Adipose tissue (tissue), 3 donors: ENCODE data around the gene MYOM3. TPM values are rescaled to one million over a fixed set of nuclear protein-coding genes. Genes with fewer than 3 reads are reported as not detected.

Experiments used
- H3K27ac ChIP-seq: one replicate; pipeline ENCODE4 v1.5.1; 2013; ENCODE audit warnings: low read depth, low read length
- WGBS, 3 donors: extraction: QIAGEN DNeasy Blood & Tissue Kit; methylation state at CpG; one replicate each; pipeline ENCODE4 v1.1.7; 2013; 5-methylcytosine and 5-hydroxymethylcytosine counted together
- polyA plus RNA-seq, 3 donors: library from polyadenylated mRNA; stranded (reverse); fragments of 200-250 nt; gene quantifications; one replicate each; pipeline ENCODE4 v1.2.3, GENCODE V29; 2013
- donor health status: healthy with polysubstance abuse.
- donor health status: Bipolar disorder and iron deficiency.
- donor health status: healthy.

Gene MYOM3
- polyA plus RNA-seq, result under 1 TPM; 0.33 to 0.76 (median 0.34) TPM

GRCh38 chr1:24111996-24112779 is at the start of gene MYOM3:
TSS of gene MYOM3 (minus strand) at chr1:24112135. CDS start at chr1:24108636, 3,499 bp downstream.
- WGBS, 3 donors, result 25 to 44% (median 35%) methylated on average over 27 of the region's 27 CpGs
- H3K27ac ChIP-seq, result no peak within 1 kb of the TSS

GRCh38 chr1:24161270-24161669 is 49.3 kb upstream of the MYOM3 start:
- WGBS, 3 donors, result 79 to 86% (median 82%) methylated on average over 4 of the region's 4 CpGs
- H3K27ac ChIP-seq, result no peak overlapping the region

GRCh38 chr1:24159366-24159765 is 47.4 kb upstream of the MYOM3 start:
- WGBS, 3 donors, result 77 to 88% (median 88%) methylated on average over 5 of the region's 5 CpGs
- H3K27ac ChIP-seq, result no peak overlapping the region

- WGBS, 3 donors, result 85 to 91% (median 88%) methylated on average over 6 of the region's 6 CpGs
- no peak overlapping the region for H3K27ac ChIP-seq
Measured at GRCh38 chr1:24157918-24158481, 46.1 kb upstream of the MYOM3 start.

- no peak overlapping the region for H3K27ac ChIP-seq
- WGBS, 3 donors, result 93 to 96% (median 94%) methylated on average over 17 to 18 of the region's 18 CpGs
Measured at GRCh38 chr1:24156542-24157260, 44.8 kb upstream of the MYOM3 start.

GRCh38 chr1:24155011-24155782 is 43.3 kb upstream of the MYOM3 start:
- WGBS, 3 donors, result 30 to 67% (median 64%) methylated on average over 11 of the region's 11 CpGs
- no peak overlapping the region for H3K27ac ChIP-seq

- H3K27ac ChIP-seq, result no peak overlapping the region
- WGBS, 3 donors, result 69 to 83% (median 76%) methylated on average over 8 of the region's 8 CpGs
Measured at GRCh38 chr1:24154215-24154614, 42.3 kb upstream of the MYOM3 start.

- WGBS, 3 donors, result 84 to 90% (median 86%) methylated on average over 10 of the region's 10 CpGs
- no peak overlapping the region for H3K27ac ChIP-seq
Measured at GRCh38 chr1:24152631-24153494, 40.9 kb upstream of the MYOM3 start.

GRCh38 chr1:24151175-24151533 is 39.2 kb upstream of the MYOM3 start:
- 10 to 14% (median 10%) methylated on average over 12 of the region's 12 CpGs for WGBS, 3 donors
- H3K27ac ChIP-seq, result no peak overlapping the region

- no peak overlapping the region for H3K27ac ChIP-seq
- 11 to 15% (median 13%) methylated on average over 36 of the region's 36 CpGs for WGBS, 3 donors
Measured at GRCh38 chr1:24150234-24151174, 38.6 kb upstream of the MYOM3 start.

GRCh38 chr1:24149866-24150233 is 37.9 kb upstream of the MYOM3 start:
- 41 to 50% (median 42%) methylated on average over 5 of the region's 5 CpGs for WGBS, 3 donors
- no peak overlapping the region for H3K27ac ChIP-seq

GRCh38 chr1:24147816-24148215 is 35.9 kb upstream of the MYOM3 start:
- H3K27ac ChIP-seq, result no peak overlapping the region

GRCh38 chr1:24147194-24147593 is 35.3 kb upstream of the MYOM3 start:
- no peak overlapping the region for H3K27ac ChIP-seq
- WGBS, 3 donors, result 86 to 95% (median 89%) methylated on average over 9 of the region's 9 CpGs

More at GRCh38 chr1:24147816-24148215, 35.9 kb upstream of the MYOM3 start:
- WGBS, 3 donors, result 69 to 78% (median 72%) methylated on average over 6 of the region's 6 CpGs

GRCh38 chr1:24142546-24143534 is 30.9 kb upstream of the MYOM3 start, which contains the start of gene IL22RA1:
TSS of gene IL22RA1 (minus strand) at chr1:24143140. CDS start at chr1:24143082, 58 bp downstream.
- no peak within 1 kb of the TSS for H3K27ac ChIP-seq
- 18 to 59% (median 55%) methylated on average over 21 to 22 of the region's 22 CpGs for WGBS, 3 donors

GRCh38 chr1:24141311-24141997 is 29.5 kb upstream of the MYOM3 start:
- no peak overlapping the region for H3K27ac ChIP-seq
- WGBS, 3 donors, result 51 to 88% (median 85%) methylated on average over 10 of the region's 10 CpGs
